Measurements from ENCODE around the gene PASD1. TPM values are rescaled to one million over a fixed set of nuclear protein-coding genes. Genes with fewer than 3 reads are reported as not detected.

PASD1 gene, protein sequence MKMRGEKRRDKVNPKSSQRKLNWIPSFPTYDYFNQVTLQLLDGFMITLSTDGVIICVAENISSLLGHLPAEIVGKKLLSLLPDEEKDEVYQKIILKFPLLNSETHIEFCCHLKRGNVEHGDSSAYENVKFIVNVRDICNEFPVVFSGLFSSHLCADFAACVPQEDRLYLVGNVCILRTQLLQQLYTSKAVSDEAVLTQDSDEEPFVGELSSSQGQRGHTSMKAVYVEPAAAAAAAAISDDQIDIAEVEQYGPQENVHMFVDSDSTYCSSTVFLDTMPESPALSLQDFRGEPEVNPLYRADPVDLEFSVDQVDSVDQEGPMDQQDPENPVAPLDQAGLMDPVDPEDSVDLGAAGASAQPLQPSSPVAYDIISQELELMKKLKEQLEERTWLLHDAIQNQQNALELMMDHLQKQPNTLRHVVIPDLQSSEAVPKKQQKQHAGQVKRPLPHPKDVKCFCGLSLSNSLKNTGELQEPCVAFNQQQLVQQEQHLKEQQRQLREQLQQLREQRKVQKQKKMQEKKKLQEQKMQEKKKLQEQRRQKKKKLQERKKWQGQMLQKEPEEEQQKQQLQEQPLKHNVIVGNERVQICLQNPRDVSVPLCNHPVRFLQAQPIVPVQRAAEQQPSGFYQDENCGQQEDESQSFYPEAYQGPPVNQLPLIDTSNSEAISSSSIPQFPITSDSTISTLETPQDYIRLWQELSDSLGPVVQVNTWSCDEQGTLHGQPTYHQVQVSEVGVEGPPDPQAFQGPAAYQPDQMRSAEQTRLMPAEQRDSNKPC
- not detected for polyA plus RNA-seq
- long read RNA-seq, donor 1: 0 reads
- long read RNA-seq, donor 2: 0 reads
- long read RNA-seq, donor 3: 0 reads
- long read RNA-seq, donor 4: 0 reads
- long read RNA-seq, donor 5: 0 reads
- long read RNA-seq, donor 6: 0 reads
- long read RNA-seq, donor 7: 0 reads
- long read RNA-seq, donor 8: 0 reads
- long read RNA-seq, donor 9: 0 reads
- long read RNA-seq, donor 10: 0 reads

DNA sequence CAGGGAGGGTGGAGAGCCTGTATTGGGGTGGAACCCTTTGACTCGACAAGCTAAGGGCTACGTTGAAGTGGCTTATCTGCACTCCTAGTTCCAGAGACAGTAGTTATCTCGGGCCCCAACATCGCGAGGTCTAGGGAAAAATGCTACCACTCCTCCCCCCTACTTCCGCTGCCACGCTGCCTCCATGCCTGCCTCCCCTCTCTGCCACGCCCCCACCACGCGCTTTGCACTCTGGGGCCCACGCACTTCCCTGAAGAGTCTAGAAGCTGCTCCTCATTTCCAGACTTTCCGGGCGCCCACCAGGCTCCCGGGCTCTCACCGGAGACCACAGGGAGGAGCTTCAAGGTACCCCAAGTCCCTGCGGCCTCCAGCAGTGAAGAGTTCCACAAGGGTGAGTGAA, at the start of gene PASD1:
Gene PASD1, plus strand, starts transcription at position 227 of the 400 bp plus-strand sequence. CDS start 37,879 bp downstream, outside the sequence.
- no peak for DNase-seq
- H3K4me3 ChIP-seq (ENCODE audit: low read depth in 1 of 3, low read length in 3 of 3): no peak within 1 kb of the TSS
- no peak for FAIRE-seq
- H3K27ac ChIP-seq (ENCODE audit: low read depth in 1 of 3, low read length in 2 of 3): no peak within 1 kb of the TSS
- H3K9me3 ChIP-seq (ENCODE audit: control insufficient read depth in 2 of 2, insufficient read depth in 1 of 2, low read depth in 1 of 2, low read length in 1 of 2): no peaks in the 10 kb centered on the region
- 95 to 98% (median 97%) methylated on average over 15 to 16 of the region's 16 CpGs for WGBS, 3 donors
- H3K36me3 ChIP-seq (ENCODE audit: control insufficient read depth in 3 of 3, insufficient read depth in 2 of 3, low read depth in 1 of 3, low read length in 3 of 3): no peaks in the 10 kb centered on the region
- no peaks in the 10 kb centered on the region for H3K4me1 ChIP-seq (ENCODE audit: control insufficient read depth in 3 of 3, insufficient read depth in 2 of 3, low read depth in 1 of 3, low read length in 2 of 3)
- no peaks in the 10 kb centered on the region for H3K27me3 ChIP-seq (ENCODE audit: control insufficient read depth in 3 of 3, insufficient read depth in 3 of 3, low read length in 3 of 3)

GRCh38 chrX:151515237-151515636, 48.2 kb upstream of the PASD1 start:
- Histone ChIP-seq H3K27me3 (ENCODE audit: control insufficient read depth in 3 of 3, insufficient read depth in 3 of 3, low read length in 3 of 3) (no peaks in the 10 kb centered on the region), H3K4me3 (ENCODE audit: low read depth in 1 of 3, low read length in 3 of 3) (no peak overlapping the region), H3K4me1 (ENCODE audit: control insufficient read depth in 3 of 3, insufficient read depth in 2 of 3, low read depth in 1 of 3, low read length in 2 of 3) (no peaks in the 10 kb centered on the region), H3K36me3 (ENCODE audit: control insufficient read depth in 3 of 3, insufficient read depth in 2 of 3, low read depth in 1 of 3, low read length in 3 of 3) (no peaks in the 10 kb centered on the region), H3K9me3 (ENCODE audit: control insufficient read depth in 2 of 2, insufficient read depth in 1 of 2, low read depth in 1 of 2, low read length in 1 of 2) (no peaks in the 10 kb centered on the region), H3K27ac (ENCODE audit: low read depth in 1 of 3, low read length in 2 of 3) (no peak overlapping the region)
- 43 to 86% (median 52%) methylated on average over 1 to 2 of the region's 2 CpGs for WGBS, 3 donors
- DNase-seq: no peak
- no peak for FAIRE-seq

DNA sequence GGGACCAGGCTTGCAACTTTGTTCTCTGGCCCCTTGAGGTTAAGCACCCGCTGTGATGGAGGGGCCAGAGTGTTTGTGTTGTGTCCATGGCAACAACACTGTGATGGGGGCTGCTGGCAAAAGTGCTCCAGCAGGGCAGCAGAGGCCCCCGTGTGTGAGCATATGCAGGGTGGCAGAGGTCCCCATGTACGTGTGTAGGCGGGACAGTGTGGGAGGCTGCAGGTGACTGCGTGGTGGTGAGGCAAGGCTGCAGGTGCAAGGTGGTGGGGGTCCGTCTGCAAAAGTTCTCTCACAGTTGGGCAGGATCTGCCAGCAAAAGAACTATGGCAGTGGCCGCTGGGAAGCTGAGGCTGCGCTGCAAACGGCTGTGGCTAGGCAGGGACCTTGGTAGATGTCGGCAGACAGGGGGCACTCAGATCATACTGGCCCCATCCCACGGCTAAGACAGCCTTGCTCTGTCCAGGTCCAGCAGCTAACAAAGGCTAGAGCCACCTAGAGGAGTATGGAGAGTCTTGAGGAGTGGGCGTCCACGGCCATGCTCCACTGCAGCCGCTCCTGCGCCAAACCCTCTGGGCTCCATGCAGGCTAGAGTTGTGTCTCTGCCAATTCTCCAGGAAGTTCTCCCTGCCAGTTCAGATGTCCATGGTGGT, 46.8 kb upstream of the PASD1 start:
- Histone ChIP-seq H3K27ac (ENCODE audit: low read depth in 1 of 3, low read length in 2 of 3) (no peak overlapping the region), H3K4me1 (ENCODE audit: control insufficient read depth in 3 of 3, insufficient read depth in 2 of 3, low read depth in 1 of 3, low read length in 2 of 3) (no peaks in the 10 kb centered on the region), H3K9me3 (ENCODE audit: control insufficient read depth in 2 of 2, insufficient read depth in 1 of 2, low read depth in 1 of 2, low read length in 1 of 2) (no peaks in the 10 kb centered on the region), H3K36me3 (ENCODE audit: control insufficient read depth in 3 of 3, insufficient read depth in 2 of 3, low read depth in 1 of 3, low read length in 3 of 3) (no peaks in the 10 kb centered on the region), H3K27me3 (ENCODE audit: control insufficient read depth in 3 of 3, insufficient read depth in 3 of 3, low read length in 3 of 3) (no peaks in the 10 kb centered on the region), H3K4me3 (ENCODE audit: low read depth in 1 of 3, low read length in 3 of 3) (no peak overlapping the region)
- DNase-seq: no peak
- FAIRE-seq: no peak
- WGBS, 3 donors: 70 to 85% (median 74%) methylated on average over 7 to 15 of the region's 15 CpGs

DNA sequence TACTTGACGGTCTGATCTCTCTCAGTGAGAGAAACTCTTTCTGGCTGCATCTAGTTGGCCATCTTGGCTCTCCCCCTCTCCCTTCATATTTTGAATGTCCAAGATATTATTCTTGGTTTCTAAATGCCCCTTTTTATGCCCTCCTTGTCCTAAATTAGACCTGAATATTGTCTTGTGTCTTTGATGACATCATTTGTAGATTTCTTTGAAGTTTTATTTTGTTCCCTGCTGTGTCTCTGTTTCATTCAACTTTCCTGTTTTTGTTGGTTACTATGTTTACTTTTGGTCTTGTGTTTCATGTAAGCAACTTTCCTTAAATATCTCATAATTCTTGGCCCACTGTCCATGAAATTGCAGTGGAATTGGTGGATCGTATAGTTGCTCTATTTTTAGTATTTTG, 46.1 kb upstream of the PASD1 start:
- FAIRE-seq: no peak
- no peak overlapping the region for H3K27ac ChIP-seq (ENCODE audit: low read depth in 1 of 3, low read length in 2 of 3)
- no peak overlapping the region for H3K4me3 ChIP-seq (ENCODE audit: low read depth in 1 of 3, low read length in 3 of 3)
- WGBS, 3 donors: 56 to 79% (median 78%) methylated on average over 2 of the region's 2 CpGs
- H3K36me3 ChIP-seq (ENCODE audit: control insufficient read depth in 3 of 3, insufficient read depth in 2 of 3, low read depth in 1 of 3, low read length in 3 of 3): no peaks in the 10 kb centered on the region
- H3K27me3 ChIP-seq (ENCODE audit: control insufficient read depth in 3 of 3, insufficient read depth in 3 of 3, low read length in 3 of 3): no peaks in the 10 kb centered on the region
- DNase-seq: no peak
- H3K9me3 ChIP-seq (ENCODE audit: control insufficient read depth in 2 of 2, insufficient read depth in 1 of 2, low read depth in 1 of 2, low read length in 1 of 2): no peaks in the 10 kb centered on the region
- H3K4me1 ChIP-seq (ENCODE audit: control insufficient read depth in 3 of 3, insufficient read depth in 2 of 3, low read depth in 1 of 3, low read length in 2 of 3): no peaks in the 10 kb centered on the region

DNA sequence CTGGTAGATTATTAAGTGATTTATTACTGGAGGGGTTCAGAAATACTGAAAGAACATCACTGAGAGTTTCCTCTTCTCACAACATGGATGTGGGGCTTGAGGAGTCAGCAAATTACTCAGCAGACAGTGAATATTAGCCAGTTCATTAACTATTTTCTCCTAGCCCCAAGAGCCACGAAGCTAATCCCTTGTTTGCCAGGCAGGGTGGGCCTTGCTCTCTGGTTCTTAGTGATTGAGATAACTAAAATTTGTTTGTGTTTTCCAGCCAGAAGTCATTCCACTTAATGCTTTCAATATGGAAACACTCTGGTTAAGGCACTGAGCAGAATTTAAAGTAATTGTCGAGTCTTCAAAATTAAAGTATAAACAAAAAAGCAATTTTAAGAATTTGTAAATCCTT, 40.1 kb upstream of the PASD1 start:
- H3K4me1 ChIP-seq (ENCODE audit: control insufficient read depth in 3 of 3, insufficient read depth in 2 of 3, low read depth in 1 of 3, low read length in 2 of 3): no peaks in the 10 kb centered on the region
- 38 to 45% (median 39%) methylated on average over 2 of the region's 2 CpGs for WGBS, 3 donors
- FAIRE-seq (no peak), DNase-seq (no peak)
- H3K27ac ChIP-seq (ENCODE audit: low read depth in 1 of 3, low read length in 2 of 3): no peak overlapping the region
- H3K4me3 ChIP-seq (ENCODE audit: low read depth in 1 of 3, low read length in 3 of 3): no peak overlapping the region
- H3K36me3 ChIP-seq (ENCODE audit: control insufficient read depth in 3 of 3, insufficient read depth in 2 of 3, low read depth in 1 of 3, low read length in 3 of 3): no peaks in the 10 kb centered on the region
- H3K27me3 ChIP-seq (ENCODE audit: control insufficient read depth in 3 of 3, insufficient read depth in 3 of 3, low read length in 3 of 3): no peaks in the 10 kb centered on the region
- no peaks in the 10 kb centered on the region for H3K9me3 ChIP-seq (ENCODE audit: control insufficient read depth in 2 of 2, insufficient read depth in 1 of 2, low read depth in 1 of 2, low read length in 1 of 2)

DNA sequence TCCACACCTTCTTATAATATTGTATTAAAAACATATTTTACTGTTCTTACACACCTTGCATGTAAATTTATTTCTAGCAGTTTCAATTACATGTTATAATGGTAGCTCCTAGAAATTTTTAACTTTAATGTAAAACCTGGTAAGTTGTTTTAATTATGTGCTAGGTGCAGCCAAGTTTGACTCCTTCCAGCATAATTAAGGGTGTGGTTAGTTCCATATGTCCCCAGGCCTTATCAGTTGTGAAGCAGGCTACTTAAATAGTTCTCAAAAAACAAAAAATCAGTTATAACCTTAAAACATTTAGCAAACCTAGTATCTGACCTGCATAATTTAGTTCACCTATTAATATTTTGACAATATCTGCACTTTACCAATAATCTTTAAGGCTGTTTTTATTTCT, 26.9 kb upstream of the PASD1 start:
- FAIRE-seq (no peak), DNase-seq (no peak)
- no peaks in the 10 kb centered on the region for H3K9me3 ChIP-seq (ENCODE audit: control insufficient read depth in 2 of 2, insufficient read depth in 1 of 2, low read depth in 1 of 2, low read length in 1 of 2)
- no peaks in the 10 kb centered on the region for H3K36me3 ChIP-seq (ENCODE audit: control insufficient read depth in 3 of 3, insufficient read depth in 2 of 3, low read depth in 1 of 3, low read length in 3 of 3)
- no peaks in the 10 kb centered on the region for H3K4me1 ChIP-seq (ENCODE audit: control insufficient read depth in 3 of 3, insufficient read depth in 2 of 3, low read depth in 1 of 3, low read length in 2 of 3)
- no peak overlapping the region for H3K27ac ChIP-seq (ENCODE audit: low read depth in 1 of 3, low read length in 2 of 3)
- no peaks in the 10 kb centered on the region for H3K27me3 ChIP-seq (ENCODE audit: control insufficient read depth in 3 of 3, insufficient read depth in 3 of 3, low read length in 3 of 3)
- H3K4me3 ChIP-seq (ENCODE audit: low read depth in 1 of 3, low read length in 3 of 3): no peak overlapping the region

GRCh38 chrX:151537572-151537971, 25.9 kb upstream of the PASD1 start:
- no peaks in the 10 kb centered on the region for H3K4me1 ChIP-seq (ENCODE audit: control insufficient read depth in 3 of 3, insufficient read depth in 2 of 3, low read depth in 1 of 3, low read length in 2 of 3)
- FAIRE-seq: no peak
- no peaks in the 10 kb centered on the region for H3K27me3 ChIP-seq (ENCODE audit: control insufficient read depth in 3 of 3, insufficient read depth in 3 of 3, low read length in 3 of 3)
- DNase-seq: no peak
- no peak overlapping the region for H3K4me3 ChIP-seq (ENCODE audit: low read depth in 1 of 3, low read length in 3 of 3)
- no peak overlapping the region for H3K27ac ChIP-seq (ENCODE audit: low read depth in 1 of 3, low read length in 2 of 3)
- WGBS, 3 donors: 64 to 82% (median 69%) methylated on average over 1 of the region's 1 CpG
- no peaks in the 10 kb centered on the region for H3K9me3 ChIP-seq (ENCODE audit: control insufficient read depth in 2 of 2, insufficient read depth in 1 of 2, low read depth in 1 of 2, low read length in 1 of 2)
- H3K36me3 ChIP-seq (ENCODE audit: control insufficient read depth in 3 of 3, insufficient read depth in 2 of 3, low read depth in 1 of 3, low read length in 3 of 3): no peaks in the 10 kb centered on the region
